Measurements from ENCODE around the gene KRTAP5-2. TPM values are rescaled to one million over a fixed set of nuclear protein-coding genes. Genes with fewer than 3 reads are reported as not detected.
A peak's percentile ranks its signal among the peaks of the same experiment; 100 is the strongest.

Gene KRTAP5-2
- total RNA-seq, 1 experiment from 2014 or later = not detected

- Histone ChIP-seq H3K4me2 (peak overlapping the region; percentile 76), H3K9me3 (ENCODE audit: insufficient read depth, low read depth) (no peaks in the 10 kb centered on the region), H3K9me2 (ENCODE audit: insufficient read depth) (no peaks in the 10 kb centered on the region), H4K20me1 (ENCODE audit: insufficient read depth) (no peaks in the 10 kb centered on the region), H3K27me3 (ENCODE audit: insufficient read depth, low read depth) (peaks cover 14% of the 10 kb centered on the region), H3K79me2 (ENCODE audit: low read depth) (no peaks in the 10 kb centered on the region), H3F3A (ENCODE audit: insufficient read depth, low read depth) (peaks cover 6% of the 10 kb centered on the region; the same call in 1 of the 2 replicates), H3K4me3 (peak overlapping the region; percentile 52; the same call in 1 of the 2 replicates), H2AFZ (no peak overlapping the region), H3K4me1 (replicated peaks; ENCODE audit: insufficient read depth) (no peaks in the 10 kb centered on the region; the same call in 1 of the 2 replicates), H3K27ac (no peak overlapping the region), H3K36me3 (ENCODE audit: low read depth) (no peaks in the 10 kb centered on the region)
- no TSS peak for BruUV-seq (replicated peaks)
- TF ChIP-seq EZH2 (IDR thresholded peaks at IDR 0.05; ENCODE audit: low read depth) (no peak), CTCF (conservative IDR thresholded peaks at IDR 0.05) (peak; percentile 46)
- ChIA-PET POLR2A (ENCODE audit: unreplicated experiment) (interaction anchor here (0.9 kb wide), 1 partner anchor 28 kb away, joined by 6 read pairs; no protein-coding TSS in a partner anchor), CTCF (interaction anchor here (0.6 to 2.5 kb wide), 6 partner anchors 21 to 258 kb away, joined by 3 to 31 read pairs (median 4); no protein-coding TSS in a partner anchor)
- intact Hi-C loops (cut with micrococcal nuclease; ENCODE audit: unreplicated experiment) = loop anchor here (2.0 kb wide), 2 partner anchors 20 to 28 kb away; no protein-coding TSS in a partner anchor
- DNase-seq = peak in 1 of 2 experiments; percentile 42
These were observed 23.7 kb downstream of the KRTAP5-2 start for GRCh38 chr11:1574238-1574932.

- no peaks in the 10 kb centered on the region for H3K36me3 ChIP-seq (ENCODE audit: low read depth)
- H3K27ac ChIP-seq = no peak overlapping the region
- no peaks in the 10 kb centered on the region for H4K20me1 ChIP-seq (ENCODE audit: insufficient read depth)
- BruUV-seq (replicated peaks) = no TSS peak
- H3K9me3 ChIP-seq (ENCODE audit: insufficient read depth, low read depth) = no peaks in the 10 kb centered on the region
- TF ChIP-seq CTCF (conservative IDR thresholded peaks at IDR 0.05) (no peak), EZH2 (IDR thresholded peaks at IDR 0.05; ENCODE audit: low read depth) (no peak)
- H3F3A ChIP-seq (ENCODE audit: insufficient read depth, low read depth) = peaks cover 6% of the 10 kb centered on the region; the same call in 1 of the 2 replicates
- peak overlapping the region; percentile 52; the same call in 1 of the 2 replicates for H3K4me3 ChIP-seq
- H2AFZ ChIP-seq = no peak overlapping the region
- H3K79me2 ChIP-seq (ENCODE audit: low read depth) = no peaks in the 10 kb centered on the region
- H3K9me2 ChIP-seq (ENCODE audit: insufficient read depth) = no peaks in the 10 kb centered on the region
- CTCF ChIA-PET = interaction anchor here (0.6 to 2.5 kb wide), 4 partner anchors 20 to 191 kb away, joined by 3 to 31 read pairs (median 6); no protein-coding TSS in a partner anchor
- H3K4me1 ChIP-seq (replicated peaks; ENCODE audit: insufficient read depth) = no peaks in the 10 kb centered on the region; the same call in 1 of the 2 replicates
- DNase-seq = peak; percentile 47 to 64
- POLR2A ChIA-PET (ENCODE audit: unreplicated experiment) = interaction anchor here (0.9 to 1.0 kb wide), 2 partner anchors 26 to 27 kb away, joined by 4 to 6 read pairs; no protein-coding TSS in a partner anchor
- H3K4me2 ChIP-seq = peak overlapping the region; percentile 76
- peaks cover 14% of the 10 kb centered on the region for H3K27me3 ChIP-seq (ENCODE audit: insufficient read depth, low read depth)
- intact Hi-C loops (cut with micrococcal nuclease; ENCODE audit: unreplicated experiment) = loop anchor here (2.0 kb wide), 2 partner anchors 19 to 27 kb away; no protein-coding TSS in a partner anchor
These were observed 24.2 kb downstream of the KRTAP5-2 start for GRCh38 chr11:1573903-1574237.

GRCh38 chr11:1573077-1573902 is 24.8 kb downstream of the KRTAP5-2 start:
- no peaks in the 10 kb centered on the region for H4K20me1 ChIP-seq (ENCODE audit: insufficient read depth)
- peaks cover 12% of the 10 kb centered on the region for H3K27me3 ChIP-seq (ENCODE audit: insufficient read depth, low read depth)
- peaks cover 6% of the 10 kb centered on the region; the same call in 1 of the 2 replicates for H3F3A ChIP-seq (ENCODE audit: insufficient read depth, low read depth)
- TF ChIP-seq EZH2 (IDR thresholded peaks at IDR 0.05; ENCODE audit: low read depth) = no peak
- no peaks in the 10 kb centered on the region for H3K9me3 ChIP-seq (ENCODE audit: insufficient read depth, low read depth)
- ChIA-PET POLR2A (ENCODE audit: unreplicated experiment) (interaction anchor here (0.9 to 1.0 kb wide), 2 partner anchors 25 to 27 kb away, joined by 4 to 6 read pairs; no protein-coding TSS in a partner anchor), CTCF (interaction anchor here (0.6 to 2.5 kb wide), 4 partner anchors 20 to 191 kb away, joined by 3 to 31 read pairs (median 6); no protein-coding TSS in a partner anchor)
- peak overlapping the region; percentile 52; the same call in 1 of the 2 replicates for H3K4me3 ChIP-seq
- H3K36me3 ChIP-seq (ENCODE audit: low read depth) = no peaks in the 10 kb centered on the region
- intact Hi-C loops (cut with micrococcal nuclease; ENCODE audit: unreplicated experiment) = no loop called here
- H2AFZ ChIP-seq = no peak overlapping the region
- DNase-seq = peak in 1 of 2 experiments; percentile 29
- H3K27ac ChIP-seq = no peak overlapping the region
- H3K9me2 ChIP-seq (ENCODE audit: insufficient read depth) = no peaks in the 10 kb centered on the region
- no TSS peak for BruUV-seq (replicated peaks)
- no peaks in the 10 kb centered on the region; the same call in 1 of the 2 replicates for H3K4me1 ChIP-seq (replicated peaks; ENCODE audit: insufficient read depth)
- H3K4me2 ChIP-seq = peak overlapping the region; percentile 76
- no peaks in the 10 kb centered on the region for H3K79me2 ChIP-seq (ENCODE audit: low read depth)

Measured in PC-9 (cell line).